Stimulated activated CD4-positive, alpha-beta T cell treated with anti-CD3 and anti-CD28 coated beads, Interleukin-1b, Interleukin-23, amount 100 ng/mL, for 24 hours (primary cell): ENCODE measurements around the gene KRTAP10-4.
"Not testable (repeated sequence)": the region's sequence is repeated elsewhere in the genome, so short reads cannot be mapped to it uniquely, and the experiment has no call there.

ENCODE experiments used
- DNase-seq, 4 experiments: peaks; one replicate each; pipeline ENCODE4 v3.0.0-alpha.2; 2020; ENCODE audit warnings: low read depth in 4 of 4, low spot score in 1 of 4

The KRTAP10-4 gene

DNA sequence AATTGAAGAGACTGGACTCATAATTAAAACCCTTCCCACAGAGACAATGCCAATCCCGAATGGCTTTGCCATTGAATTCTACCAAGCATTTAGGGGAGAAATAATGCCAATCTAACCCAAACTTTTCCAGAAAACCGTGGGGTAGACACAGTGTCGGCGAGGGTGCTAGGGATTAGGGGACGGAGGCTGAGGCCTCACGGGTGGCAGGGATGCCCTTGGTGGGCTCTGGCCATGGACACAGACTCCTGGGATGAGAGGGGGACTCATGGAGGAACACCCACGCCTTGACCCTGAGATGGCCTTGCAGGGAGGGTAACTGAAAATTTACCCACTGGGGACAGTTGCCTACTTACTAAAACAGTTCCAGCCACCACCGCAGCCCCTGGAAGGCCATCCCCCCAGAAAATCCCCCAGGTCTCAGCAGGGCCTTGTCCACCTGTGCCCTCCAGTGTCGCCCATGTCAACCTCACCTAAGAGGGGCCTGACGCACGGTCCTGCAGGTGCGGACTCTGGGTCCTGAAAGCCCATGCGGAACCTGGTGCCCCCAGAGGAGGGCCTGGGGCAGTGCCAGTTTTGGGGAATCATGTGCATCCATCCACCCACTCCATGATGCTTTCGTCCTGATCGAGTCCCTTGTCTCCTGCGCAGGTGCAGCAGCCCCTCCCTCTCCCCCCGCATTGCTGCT is 5.0 kb downstream of the KRTAP10-4 start:
- DNase-seq = no peak

DNA sequence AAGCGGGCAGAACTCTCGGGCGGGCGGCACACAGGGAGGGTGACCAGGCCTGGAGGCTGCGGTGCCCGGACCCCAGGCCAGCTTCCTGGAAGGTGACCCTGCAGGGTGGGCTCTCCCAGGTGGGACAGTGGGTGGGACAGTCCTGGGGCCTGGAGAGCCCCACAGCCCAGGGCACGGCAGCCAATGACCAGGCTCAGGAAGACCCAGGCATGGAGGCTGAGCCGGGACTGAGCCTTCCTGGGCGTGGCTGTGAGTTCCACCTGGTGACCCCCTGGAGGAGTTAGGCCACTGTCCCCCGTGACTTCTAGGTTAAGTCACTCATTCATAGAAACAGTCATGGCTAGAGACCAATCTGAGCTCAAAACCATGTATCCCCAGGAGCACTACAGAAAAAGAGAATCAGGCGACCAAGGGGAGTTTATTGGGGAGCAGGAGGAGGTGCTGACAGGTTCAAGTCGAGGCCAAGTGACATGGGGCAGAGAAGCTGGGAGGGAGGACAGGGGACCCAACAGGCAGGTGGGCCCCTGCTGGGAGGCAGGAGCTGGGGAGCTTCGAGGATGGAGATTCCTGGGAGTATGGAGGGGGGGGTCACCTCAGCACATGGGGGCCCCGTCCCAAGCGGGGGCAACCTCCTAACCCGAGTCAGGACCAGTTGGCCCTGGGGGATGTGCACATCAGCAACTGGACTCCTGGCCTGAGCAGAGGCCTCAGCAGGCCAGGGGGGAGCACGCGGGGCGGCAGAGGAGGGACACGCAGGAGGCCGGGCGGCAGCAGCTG is 5.7 kb downstream of the KRTAP10-4 start:
- no peak for DNase-seq

DNA sequence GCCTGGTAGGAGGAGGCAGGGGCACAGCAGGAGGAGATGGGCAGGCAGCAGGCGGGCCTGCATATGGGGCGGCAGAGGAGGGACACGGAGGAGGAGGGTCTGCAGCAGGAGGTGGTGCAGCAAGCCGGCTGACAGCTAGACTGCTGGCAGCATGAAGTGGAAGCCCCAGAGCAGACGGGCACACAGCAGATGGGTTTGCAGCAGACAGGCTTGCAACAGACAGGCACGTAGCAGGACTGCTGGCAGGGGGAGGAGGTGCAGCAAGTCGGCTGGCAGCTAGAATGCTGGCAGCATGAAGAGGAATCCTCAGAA is 6.3 kb downstream of the KRTAP10-4 start:
- DNase-seq = no peak

DNA sequence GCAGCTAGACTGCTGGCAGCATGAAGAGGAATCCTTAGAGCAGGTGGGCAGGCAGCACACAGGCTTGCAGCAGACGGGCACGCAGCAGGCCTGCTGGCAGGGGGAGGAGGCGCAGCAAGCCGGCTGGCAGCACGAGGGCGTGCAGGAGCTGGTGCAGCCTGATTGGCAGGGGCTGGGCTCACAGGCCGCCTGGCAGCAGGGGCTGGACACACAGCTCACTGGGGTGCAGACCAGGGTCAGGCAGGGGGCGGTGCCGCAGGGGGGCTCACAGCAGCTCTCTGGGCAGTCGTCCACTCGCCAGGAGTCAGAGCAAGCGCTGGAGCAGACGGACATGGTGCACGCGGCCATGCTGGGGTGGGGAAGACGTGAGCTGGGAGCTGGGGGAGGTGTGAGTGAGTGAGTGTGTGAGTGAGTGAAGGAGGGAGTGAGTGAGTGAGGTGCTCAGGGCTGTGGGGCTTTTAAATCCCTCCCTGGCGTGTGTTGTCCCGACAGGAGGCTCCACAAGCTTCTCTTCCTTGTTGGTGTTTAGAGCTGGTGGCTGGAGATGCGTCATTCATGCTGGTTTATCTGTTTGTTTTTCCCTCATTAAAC is 6.8 kb downstream of the KRTAP10-4 start, which contains the start of gene KRTAP10-5:
Gene KRTAP10-5 (minus strand): TSS at position 374 of the 591 bp plus-strand sequence. CDS start 26 bp downstream, at position 348.
- DNase-seq = not testable (repeated sequence)

DNA sequence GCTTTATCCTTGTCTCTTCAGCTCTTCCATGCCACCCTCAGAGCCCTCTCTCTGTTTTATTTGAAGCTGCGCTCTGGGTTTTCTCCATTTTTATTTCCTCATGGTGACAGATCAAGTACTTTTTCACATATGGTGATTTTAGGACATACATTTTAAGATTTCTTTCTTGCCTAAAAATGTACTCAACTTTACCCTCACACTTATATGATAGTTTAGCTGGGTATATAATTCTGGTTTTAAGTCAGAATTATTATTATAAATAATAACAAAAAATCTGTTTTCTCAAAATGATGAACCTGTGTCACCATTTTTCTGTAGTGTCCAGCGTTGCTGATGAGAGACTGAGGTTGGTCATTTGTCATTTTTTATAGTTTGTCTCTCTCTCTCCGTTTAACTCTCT is 7.6 kb downstream of the KRTAP10-4 start:
- DNase-seq = no peak

DNA sequence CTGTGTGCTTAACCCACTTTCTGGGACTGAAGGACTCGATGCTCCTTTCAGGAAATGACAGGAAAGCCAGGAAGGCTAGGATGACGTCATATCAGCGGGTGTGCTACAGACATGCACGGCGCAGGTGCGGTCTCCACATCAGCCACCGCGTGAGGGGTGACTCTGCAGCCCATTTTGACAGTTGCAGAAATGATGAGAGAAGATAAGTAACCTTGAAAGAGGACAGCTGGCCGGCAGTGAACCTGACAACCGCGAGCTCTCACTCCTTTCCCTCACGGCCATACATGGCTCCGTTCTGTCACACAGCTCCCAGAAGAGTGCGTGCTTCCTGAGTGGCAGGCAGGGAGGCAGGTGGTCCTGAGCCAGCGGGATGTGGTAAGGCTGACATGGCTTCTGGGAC is 8.5 kb downstream of the KRTAP10-4 start:
- DNase-seq = no peak

DNA sequence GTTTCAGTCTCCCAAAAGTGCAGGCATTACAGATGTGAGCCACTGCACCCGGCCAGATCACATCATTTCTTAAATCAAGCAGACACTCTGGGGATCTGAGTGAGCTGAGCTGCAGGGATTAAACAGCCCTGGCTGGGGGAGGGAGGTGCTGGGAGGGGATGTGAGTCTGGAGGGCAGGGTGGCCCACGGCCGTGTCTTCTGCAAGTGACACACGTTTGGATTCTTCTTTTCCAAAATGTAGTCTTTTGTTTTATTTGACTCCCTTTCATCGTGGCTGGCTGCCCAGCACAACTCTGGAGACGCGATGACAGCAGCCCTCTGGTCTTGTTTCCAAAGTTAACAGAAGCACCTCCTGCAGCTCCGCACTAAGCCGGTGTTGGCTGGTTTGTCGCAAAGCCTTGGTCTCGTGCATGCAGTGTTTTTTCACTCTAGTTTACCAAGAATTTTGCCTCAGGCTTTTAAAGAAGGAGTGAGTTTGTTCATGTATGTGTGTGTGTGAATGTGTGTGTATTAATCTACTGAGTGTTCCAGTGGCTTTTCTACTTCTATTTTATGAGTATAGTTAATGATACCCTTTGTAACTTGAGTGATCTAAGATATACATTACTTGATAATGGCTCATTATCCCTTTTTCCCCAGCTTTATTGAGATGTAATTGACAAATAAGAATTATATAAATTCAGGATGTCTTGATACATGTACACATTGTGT is 9.7 kb downstream of the KRTAP10-4 start:
- no peak for DNase-seq

DNA sequence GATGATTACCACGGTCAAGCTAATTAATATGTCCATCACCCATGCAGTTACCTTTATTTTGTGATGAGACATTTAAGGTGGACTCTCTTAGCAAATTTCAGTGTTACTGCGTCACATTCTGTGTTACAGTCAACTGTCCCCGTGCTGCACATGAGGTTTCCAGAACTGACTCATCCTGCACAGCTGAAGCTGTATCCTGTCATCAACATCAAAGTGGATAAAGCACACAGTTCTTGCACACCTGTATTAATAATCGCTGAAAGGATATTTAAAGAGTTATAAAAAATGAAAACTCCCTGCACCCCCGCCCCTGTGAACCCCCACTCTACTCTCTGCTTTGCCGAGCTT is 10.2 kb downstream of the KRTAP10-4 start:
- DNase-seq = no peak

DNA sequence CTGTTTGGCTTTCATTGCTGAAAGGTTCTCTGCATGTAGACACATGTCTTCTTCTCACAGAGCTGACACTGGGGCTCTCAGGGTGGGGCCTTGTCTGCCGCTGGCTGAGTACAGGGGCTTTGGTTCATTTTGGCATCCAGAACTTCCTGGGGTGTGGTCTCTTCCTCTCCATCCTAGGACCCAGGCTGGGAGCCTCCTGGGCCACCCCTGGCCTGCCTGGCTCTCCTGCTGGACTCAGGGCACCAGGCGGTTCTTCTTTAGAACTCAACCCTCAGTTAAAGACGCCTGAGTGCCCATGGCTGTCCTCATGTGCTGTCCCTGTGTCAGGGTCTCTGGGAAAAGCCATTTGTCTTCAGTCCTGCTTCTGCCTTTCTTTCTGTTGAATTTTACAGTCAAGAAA is 12.4 kb downstream of the KRTAP10-4 start:
- DNase-seq = no peak

DNA sequence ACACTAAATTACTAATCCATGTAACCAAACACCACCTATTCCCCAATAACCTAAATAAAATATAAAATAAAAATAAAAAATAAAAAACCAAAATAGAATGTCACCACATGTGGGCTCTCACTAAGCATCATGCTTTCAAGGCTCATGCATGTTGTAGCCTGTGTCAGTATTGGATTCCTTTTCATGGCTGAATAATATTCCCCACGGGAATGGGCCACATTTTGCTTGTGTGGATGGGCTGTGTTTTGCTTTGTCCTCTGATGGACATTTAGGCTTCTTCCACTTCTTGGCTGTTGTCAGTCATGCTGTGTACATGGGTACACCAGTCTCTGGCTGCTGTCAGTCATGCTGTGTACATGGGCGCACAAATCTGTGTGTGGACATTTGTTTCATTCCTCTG is 15.6 kb downstream of the KRTAP10-4 start:
- DNase-seq = no peak

DNA sequence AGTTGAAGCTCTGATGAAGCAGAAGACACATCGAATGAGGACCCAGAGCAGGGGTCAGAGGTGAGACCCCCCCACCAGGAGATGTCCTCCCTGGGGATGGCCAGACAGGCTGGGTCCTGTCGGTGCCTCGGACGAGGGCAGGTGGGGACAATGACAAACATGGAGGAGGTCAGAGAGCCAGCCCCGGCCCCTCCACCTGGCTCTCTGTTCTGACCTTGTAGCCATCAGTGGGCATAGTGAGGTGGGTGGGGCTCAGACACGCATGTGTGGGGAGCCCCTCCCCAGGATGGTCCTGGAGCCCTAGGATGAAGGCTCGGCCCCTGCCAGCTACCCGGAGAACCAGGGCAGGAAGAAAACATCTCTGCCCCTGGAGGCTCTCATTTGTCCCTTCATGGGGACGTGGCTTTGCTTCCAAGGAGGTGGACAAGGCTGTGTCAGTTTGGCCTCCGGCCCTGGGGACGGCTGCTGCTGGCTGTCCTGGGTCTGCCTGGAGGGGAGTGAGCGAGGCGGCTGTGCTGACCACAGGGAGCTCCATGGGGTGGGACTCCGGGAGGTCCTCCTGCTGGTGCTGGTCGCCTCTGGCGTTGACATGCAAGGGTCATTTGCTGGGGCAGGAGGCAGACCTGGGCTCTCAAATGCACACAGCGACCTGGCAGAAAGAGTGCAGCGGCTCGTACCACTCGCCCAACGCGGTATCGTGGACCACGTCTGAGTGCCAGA is 16.2 kb downstream of the KRTAP10-4 start:
- DNase-seq = no peak

DNA sequence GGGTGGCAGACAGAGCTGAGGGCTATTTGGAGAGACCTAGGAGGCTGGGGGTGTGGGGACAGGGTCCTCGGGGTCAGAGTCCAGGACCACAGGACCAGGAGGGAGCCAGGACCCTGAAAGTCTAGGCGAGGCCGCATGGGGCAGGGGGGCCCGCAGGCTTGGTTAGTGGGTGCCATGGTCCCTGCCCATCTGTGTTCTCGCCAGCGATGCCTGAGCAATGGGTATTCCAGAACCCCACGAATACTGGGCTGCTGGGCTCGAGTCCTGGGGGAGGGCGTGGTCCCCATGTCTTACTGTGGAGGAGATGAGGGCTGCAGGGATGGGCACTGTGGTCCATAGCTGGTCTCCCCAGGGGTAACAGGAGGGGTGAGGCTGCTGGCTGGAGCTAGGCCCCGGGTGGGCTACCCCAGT is 16.8 kb downstream of the KRTAP10-4 start:
- DNase-seq = no peak

DNA sequence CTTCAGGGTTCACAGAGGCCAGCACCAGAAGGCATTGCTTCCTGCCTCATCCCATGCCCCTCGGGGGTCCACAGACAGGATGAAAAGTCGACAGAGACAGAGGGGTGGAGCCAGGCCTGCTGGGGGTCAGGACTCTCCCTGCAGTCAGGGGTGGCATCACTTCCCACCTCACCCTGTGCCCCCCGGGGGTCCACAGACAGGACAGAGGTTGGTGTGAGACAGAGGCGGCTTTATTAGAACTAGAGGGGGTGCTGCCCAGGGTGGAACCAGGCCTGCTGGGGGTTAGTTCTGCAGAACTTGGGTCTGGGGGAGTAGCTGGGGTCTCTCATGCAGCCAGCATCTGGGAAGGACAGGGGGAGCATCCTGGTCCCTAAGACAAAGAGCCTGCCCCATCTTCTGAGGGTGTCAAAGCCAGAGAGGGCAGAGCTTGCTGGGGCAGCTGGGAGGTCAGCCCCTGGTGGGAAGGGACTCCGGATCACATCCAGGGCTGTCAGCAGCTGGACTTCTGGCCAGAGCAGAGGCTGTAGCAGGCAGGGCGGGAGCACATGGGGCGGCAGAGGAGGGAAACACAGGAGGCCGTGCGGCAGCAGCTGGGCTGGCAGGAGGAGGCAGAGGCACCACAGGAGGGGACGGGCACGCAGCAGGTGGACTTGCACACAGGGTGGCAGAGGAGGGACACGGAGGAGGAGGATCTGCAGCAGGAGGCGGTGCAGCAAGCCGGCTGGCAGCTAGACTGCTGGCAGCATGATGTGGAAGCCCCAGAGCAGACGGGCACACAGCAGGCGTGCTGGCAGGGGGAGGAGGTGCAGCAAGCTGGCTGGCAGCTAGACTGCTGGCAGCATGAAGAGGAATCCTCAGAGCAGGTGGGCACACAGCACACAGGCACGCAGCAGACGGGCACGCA is 17.6 kb downstream of the KRTAP10-4 start:
- DNase-seq = not testable (repeated sequence)

DNA sequence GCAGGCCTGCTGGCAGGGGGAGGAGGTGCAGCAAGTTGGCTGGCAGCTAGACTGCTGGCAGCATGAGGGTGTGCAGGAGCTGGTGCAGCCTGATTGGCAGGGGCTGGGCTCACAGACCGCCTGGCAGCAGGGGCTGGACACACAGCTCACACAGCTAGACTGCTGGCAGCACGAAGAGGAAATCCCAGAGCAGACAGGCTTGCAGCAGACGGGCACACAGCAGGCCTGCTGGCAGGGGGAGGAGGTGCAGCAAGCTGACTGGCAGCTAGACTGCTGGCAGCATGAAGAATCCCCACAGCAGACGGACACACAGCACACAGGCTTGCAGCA is 18.2 kb downstream of the KRTAP10-4 start:
- DNase-seq = not testable (repeated sequence)

DNA sequence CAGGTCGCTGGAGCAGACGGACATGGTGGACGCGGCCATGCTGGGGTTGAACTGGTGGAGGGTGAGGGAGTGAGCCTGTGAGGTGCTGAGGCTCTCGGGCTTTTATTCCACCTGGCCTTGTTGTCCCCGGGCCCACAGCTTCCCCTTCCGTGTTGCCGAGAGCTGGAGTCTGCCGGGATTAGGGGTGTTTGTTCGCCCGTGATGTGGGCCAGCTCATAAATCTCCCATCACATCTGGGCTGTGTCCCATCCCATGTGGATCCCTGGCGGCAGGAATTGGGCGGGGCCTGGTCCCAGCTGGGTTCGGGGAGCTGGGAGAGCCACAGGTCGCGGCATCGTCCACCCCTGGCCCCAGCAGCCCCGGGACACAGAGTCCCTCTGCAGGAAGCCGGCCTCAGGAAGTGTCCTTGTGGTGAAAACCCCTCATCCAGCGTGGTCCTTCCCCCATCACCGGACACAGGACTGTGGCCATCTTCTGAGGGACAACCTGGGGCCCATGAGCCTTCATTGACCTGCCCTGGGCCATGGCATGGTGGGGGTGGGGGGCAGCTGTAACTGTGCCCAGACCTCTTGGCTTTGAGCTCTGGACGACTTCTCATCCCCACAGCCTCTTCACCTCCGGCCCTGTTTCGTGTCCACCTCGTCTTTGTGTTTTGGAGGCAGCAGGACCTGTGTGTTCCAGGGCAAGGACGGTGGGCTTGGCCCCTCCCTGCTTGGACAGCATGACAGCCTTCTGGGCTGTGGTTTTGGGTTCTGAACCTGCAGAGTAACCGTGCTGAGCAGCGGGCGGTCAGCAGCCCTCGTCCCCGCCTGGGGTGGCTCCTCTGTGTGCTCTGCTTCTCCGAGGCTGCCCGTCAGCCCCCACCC is 19.1 kb downstream of the KRTAP10-4 start, which contains the start of gene KRTAP10-6:
Gene KRTAP10-6 (minus strand): TSS at position 60 of the 866 bp plus-strand sequence. CDS start 21 bp downstream, at position 39.
- DNase-seq = no peak

DNA sequence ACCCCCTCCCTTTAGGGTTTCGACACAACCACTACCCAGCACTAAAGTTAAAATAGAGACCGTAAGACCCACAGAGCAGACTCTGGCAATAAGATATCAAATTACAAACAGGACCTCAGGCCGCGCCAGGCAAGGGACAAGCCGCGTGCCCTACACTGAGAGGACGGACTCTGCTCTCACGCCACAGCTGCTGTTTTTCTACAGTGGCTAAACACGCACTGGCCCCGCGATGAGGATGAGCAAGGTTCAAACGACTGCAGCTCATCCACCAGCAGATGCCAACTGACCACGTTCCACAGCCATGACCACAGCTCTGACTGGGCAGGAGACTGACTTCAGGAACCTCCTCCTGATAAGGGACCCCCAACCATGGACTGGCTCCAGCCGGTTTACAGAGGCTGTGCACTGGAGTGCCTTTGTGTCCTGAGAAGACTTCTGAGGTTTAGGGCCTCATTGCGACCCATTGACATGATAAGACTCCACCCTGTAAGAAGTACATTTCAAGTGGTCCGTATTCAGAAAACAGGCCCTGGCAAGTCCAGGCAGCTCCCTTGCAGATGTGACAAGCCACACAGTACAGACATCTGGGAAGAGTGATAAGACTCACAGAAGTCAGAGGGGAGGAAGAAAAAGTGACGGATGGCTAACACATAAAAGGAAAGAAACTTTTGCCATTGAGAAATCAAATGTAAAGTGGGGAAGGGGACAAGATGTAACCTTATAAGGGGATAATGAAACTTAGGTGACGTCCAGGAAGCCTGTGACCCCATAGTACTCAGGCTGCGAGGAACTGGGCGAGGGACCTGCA is 20.3 kb downstream of the KRTAP10-4 start:
- DNase-seq = no peak

DNA sequence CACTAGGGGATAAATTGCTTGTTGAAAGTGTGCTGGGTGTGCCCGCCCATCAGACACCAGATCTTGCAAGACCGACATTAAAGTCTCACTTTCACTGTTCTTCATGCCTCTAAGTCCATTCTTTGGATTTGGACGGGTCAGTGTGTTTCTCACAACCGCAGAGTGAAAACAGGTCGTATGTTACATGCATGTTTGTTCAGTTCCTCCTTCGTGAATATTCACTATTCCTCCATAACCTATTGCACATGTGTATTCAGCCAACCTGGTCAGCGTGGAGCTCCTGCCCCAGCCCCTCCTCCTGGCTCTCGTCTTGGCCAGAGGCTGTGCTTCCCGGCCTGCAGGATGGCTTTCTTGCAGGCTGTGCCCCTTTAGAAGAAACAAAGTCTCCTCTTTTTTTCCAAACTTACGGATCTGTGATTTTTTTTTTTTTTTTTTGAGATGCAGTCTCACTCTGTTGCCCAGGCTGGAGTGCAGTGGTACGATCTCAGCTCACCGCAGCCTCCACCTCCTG is 20.9 kb downstream of the KRTAP10-4 start:
- no peak for DNase-seq

DNA sequence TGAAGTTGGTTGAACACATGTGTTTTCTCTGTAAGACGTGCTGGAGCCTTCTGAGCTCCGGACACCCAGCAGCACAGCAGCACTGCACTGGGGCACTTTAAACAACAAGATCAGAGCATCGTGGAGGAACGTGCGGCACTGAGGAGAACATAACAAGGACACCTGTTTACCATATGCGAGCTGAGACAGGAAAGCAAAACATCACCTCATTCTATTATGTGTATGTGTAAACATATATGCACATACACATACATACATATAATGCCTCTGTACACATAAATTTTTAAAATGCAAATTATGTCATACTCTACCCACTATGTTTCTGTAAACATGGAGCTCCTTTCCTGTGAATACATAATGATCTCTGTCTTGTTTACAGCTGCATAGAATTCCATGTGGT is 22.0 kb downstream of the KRTAP10-4 start:
- no peak for DNase-seq
